Breast epithelium (tissue), 4 donors: Measurements from ENCODE around the gene S100A9. TPM values are rescaled to one million over a fixed set of nuclear protein-coding genes. Genes with fewer than 3 reads are reported as not detected.
A peak's percentile ranks its signal among the peaks of the same experiment; 100 is the strongest.

Source experiments
- DNase-seq, 2 donors: peaks; one replicate each; pipeline ENCODE4 v3.0.0-alpha.2; 2019; ENCODE audit warnings: low spot score in 2 of 2
- H3K27ac ChIP-seq, 2 donors: fragments of 200-600 bp; sonication (generic) in 1 of 2; one replicate each; pipeline ENCODE4 v1.5.1; 2016 to 2019; ENCODE audit warnings: mild to moderate bottlenecking in 1 of 2
- H3K27me3 ChIP-seq, 2 donors: fragments of 200-600 bp; sonication (generic) in 1 of 2; one replicate each; pipeline versions ENCODE4 v1.5.1 to v1.6.0; 2017 to 2019; ENCODE audit warnings: control low read depth in 1 of 2, mild to moderate bottlenecking in 1 of 2
- H3K36me3 ChIP-seq: fragments of 200-600 bp; one replicate; pipeline ENCODE4 v1.5.1; 2019
- H3K4me1 ChIP-seq, 2 donors: fragments of 200-600 bp; sonication (generic); one replicate each; pipeline ENCODE4 v1.5.1; 2016 to 2019; ENCODE audit warnings: control low read depth in 1 of 2
- H3K4me3 ChIP-seq, 3 donors: fragments of 200-600 bp; sonication (generic); 1 replicate in 2 of 3; 2 replicates in 1 of 3; pipeline ENCODE4 v1.5.1; 2016 to 2019; ENCODE audit warnings: mild to moderate bottlenecking in 3 of 3, moderate library complexity in 2 of 3
- H3K9me3 ChIP-seq, 2 donors: fragments of 200-600 bp; sonication (generic) in 1 of 2; one replicate each; pipeline ENCODE4 v1.5.1; 2016 to 2019; ENCODE audit warnings: control low read depth in 1 of 2
- CTCF ChIP-seq, 3 donors: fragments of 450-650 bp; IDR thresholded peaks; one replicate each; pipeline ENCODE4 v1.5.1; 2016 to 2017; ENCODE audit warnings: antibody characterized with exemption in 3 of 3, mild to moderate bottlenecking in 3 of 3, moderate library complexity in 3 of 3
- POLR2A ChIP-seq: fragments of 450-650 bp; IDR thresholded peaks from one replicate; pipeline ENCODE4 v1.6.1; 2016; ENCODE audit warnings: antibody characterized with exemption, mild to moderate bottlenecking, moderate library complexity
- POLR2AphosphoS5 ChIP-seq, 3 donors: sonication (generic); formaldehyde crosslinking; IDR thresholded peaks; one replicate each; pipeline ENCODE4 v1.6.1; 2017; ENCODE audit warnings: antibody characterized with exemption in 3 of 3
- intact Hi-C: fragments of 100-400 bp; cut with DNase I; formaldehyde crosslinking; loops from one replicate; pipeline ENCODE4 v1.15.1; 2023; ENCODE audit warnings: low total_unique reads
- total RNA-seq, 3 donors: library from RNA; depleted of rRNA; stranded (reverse); fragments of >200 nt; gene quantifications; one replicate each; pipeline ENCODE4 v1.1.0, GENCODE V29; 2016

Gene S100A9
- total RNA-seq, 3 donors from 2014 or later = 90.3 to 329 (median 208) TPM

DNA sequence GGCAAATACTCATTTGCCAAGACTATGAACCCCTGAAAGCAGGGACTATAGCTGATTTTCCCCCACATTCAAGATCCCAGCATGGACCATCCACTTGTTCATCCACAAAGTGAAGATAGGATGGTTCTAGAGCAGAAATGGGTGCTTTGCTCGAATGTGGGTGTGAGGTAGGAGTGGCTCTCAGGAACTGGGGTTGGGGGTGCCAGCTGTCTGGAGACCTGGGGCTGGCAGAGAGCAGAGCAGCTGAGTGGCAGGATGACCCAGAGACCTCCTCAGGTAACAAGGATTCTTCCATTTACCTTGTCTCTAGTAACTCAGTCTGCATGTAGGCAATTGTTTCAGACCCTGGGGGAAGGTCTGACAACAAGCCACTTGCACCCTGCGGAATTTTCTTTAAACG, 6.0 kb downstream of the S100A9 start:
- TF ChIP-seq CTCF (IDR thresholded peaks at IDR 0.05) = no peak
- no peak for TF ChIP-seq POLR2A
- no peak for TF ChIP-seq POLR2AphosphoS5 (IDR thresholded peaks at IDR 0.05)
- H3K4me1 ChIP-seq = peaks cover 0 to 11% of the 10 kb centered on the region in 2 donors
- H3K27ac ChIP-seq = peak overlapping the region; percentile 53 to 80
- no peaks in the 10 kb centered on the region for H3K36me3 ChIP-seq
- no peak overlapping the region for H3K4me3 ChIP-seq
- intact Hi-C loops = no loop called here
- no peak for DNase-seq
- H3K27me3 ChIP-seq = no peaks in the 10 kb centered on the region
- H3K9me3 ChIP-seq = no peaks in the 10 kb centered on the region

- no peaks in the 10 kb centered on the region for H3K9me3 ChIP-seq
- H3K4me3 ChIP-seq = no peak overlapping the region
- TF ChIP-seq CTCF (IDR thresholded peaks at IDR 0.05) = no peak
- TF ChIP-seq POLR2A = no peak
- peak in 1 of 3 donors; percentile 69 for TF ChIP-seq POLR2AphosphoS5 (IDR thresholded peaks at IDR 0.05)
- H3K27ac ChIP-seq = peak overlapping the region; percentile 73 to 80
- intact Hi-C loops = no loop called here
- peaks cover 0 to 11% of the 10 kb centered on the region in 2 donors for H3K4me1 ChIP-seq
- H3K36me3 ChIP-seq = no peaks in the 10 kb centered on the region
- DNase-seq = peak in 1 of 2 donors; percentile 65
- no peaks in the 10 kb centered on the region for H3K27me3 ChIP-seq
These were observed 6.5 kb downstream of the S100A9 start for GRCh38 chr1:153364156-153364555.

DNA sequence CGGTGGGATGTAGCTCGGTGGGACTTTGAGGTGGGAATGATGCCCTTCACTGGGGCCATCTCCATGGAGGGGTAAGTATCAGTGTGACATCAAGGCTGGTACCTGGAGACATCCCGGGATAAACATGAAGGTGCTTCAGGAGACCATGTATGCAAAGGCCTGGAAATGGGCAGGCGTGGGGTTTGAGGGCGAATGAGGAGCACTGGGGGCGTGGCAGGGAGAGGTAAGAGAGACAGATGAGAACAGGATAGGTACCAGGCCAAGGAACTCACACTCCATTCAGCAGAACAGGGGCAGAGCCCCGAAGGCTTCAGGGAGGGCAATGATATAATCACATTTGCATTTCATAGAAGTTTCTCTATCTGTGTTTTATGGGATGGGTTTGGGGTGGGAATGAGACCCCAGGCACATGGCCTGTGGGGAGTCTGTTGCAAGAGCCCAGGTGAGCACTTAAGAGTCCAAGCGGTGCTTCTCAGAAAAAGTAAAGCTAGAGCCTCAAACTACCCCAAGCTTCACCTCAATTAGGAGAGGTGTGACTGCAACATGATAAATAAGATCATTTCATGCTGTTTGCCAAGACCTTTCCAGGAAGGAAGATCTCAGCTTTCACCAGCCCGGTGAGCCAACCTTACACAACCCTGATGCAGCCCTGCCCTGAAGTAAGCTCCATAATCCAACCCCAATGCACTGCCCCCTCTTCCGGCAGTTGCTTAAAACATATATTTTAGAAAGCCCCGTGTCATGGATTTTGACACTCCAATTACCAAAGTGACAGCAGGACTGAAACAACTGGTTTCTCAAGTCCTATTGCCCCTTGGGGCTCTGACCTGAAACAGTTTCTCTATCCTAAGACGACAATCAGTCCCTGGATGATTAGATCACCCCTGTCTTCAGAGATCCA, 7.4 kb downstream of the S100A9 start:
- Histone ChIP-seq H3K9me3 (no peaks in the 10 kb centered on the region), H3K4me3 (no peak overlapping the region), H3K27me3 (no peaks in the 10 kb centered on the region), H3K27ac (peak overlapping the region; percentile 73 to 80), H3K4me1 (peaks cover 0 to 11% of the 10 kb centered on the region in 2 donors), H3K36me3 (no peaks in the 10 kb centered on the region)
- peak in 1 of 2 donors; percentile 46 for DNase-seq
- intact Hi-C loops = no loop called here
- no peak for TF ChIP-seq POLR2A
- no peak for TF ChIP-seq POLR2AphosphoS5 (IDR thresholded peaks at IDR 0.05)
- TF ChIP-seq CTCF (IDR thresholded peaks at IDR 0.05) = no peak

GRCh38 chr1:153365696-153366095, 8.0 kb downstream of the S100A9 start:
- no peak for DNase-seq
- TF ChIP-seq CTCF (IDR thresholded peaks at IDR 0.05) = no peak
- Histone ChIP-seq H3K27me3 (no peaks in the 10 kb centered on the region), H3K36me3 (no peaks in the 10 kb centered on the region), H3K9me3 (no peaks in the 10 kb centered on the region), H3K4me3 (no peak overlapping the region), H3K27ac (peak overlapping the region; percentile 73 to 80), H3K4me1 (peaks cover 0 to 11% of the 10 kb centered on the region in 2 donors)
- intact Hi-C loops = no loop called here

DNA sequence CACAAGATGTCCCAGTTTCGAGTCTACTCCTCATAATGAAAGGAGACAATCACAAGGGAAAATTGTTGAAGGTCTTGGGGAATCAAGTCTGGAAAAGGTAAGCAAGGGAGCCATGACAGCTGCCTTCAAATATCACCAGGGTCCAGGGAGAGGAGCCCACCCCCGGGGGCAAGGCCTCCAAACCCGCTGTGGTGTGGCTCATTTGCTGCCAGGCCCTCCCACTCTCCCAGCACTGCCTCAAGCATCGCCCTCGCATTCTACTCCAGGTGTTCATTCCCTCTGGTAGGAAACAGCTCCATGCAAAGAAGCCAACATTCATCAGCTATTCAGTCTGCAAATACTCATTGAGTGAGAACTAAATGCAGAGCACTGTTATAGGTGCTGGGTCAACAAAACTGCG, 8.6 kb downstream of the S100A9 start:
- Histone ChIP-seq H3K36me3 (no peaks in the 10 kb centered on the region), H3K9me3 (no peaks in the 10 kb centered on the region), H3K4me1 (peaks cover 0 to 11% of the 10 kb centered on the region in 2 donors), H3K4me3 (no peak overlapping the region), H3K27me3 (no peaks in the 10 kb centered on the region), H3K27ac (peak overlapping the region; percentile 73 to 80)
- intact Hi-C loops = no loop called here
- TF ChIP-seq POLR2A = no peak
- no peak for TF ChIP-seq POLR2AphosphoS5 (IDR thresholded peaks at IDR 0.05)
- TF ChIP-seq CTCF (IDR thresholded peaks at IDR 0.05) = no peak
- DNase-seq = no peak
